GM19328 (cell line): ENCODE measurements around the gene LRRC75A.
A peak's percentile ranks its signal among the peaks of the same experiment; 100 is the strongest.
"Not testable (repeated sequence)": the region's sequence is repeated elsewhere in the genome, so short reads cannot be mapped to it uniquely, and the experiment has no call there.

Experiments
- ATAC-seq: cut with Tn5 transposase; IDR thresholded peaks from one replicate; pipeline ENCODE4 v1.9.1; 2021; ENCODE audit warnings: mild to moderate bottlenecking, moderate library complexity; ENCODE audit not compliant: unreplicated experiment

The LRRC75A gene

GRCh38 chr17:16407911-16408588 is 83.9 kb downstream of the LRRC75A start:
- ATAC-seq: no peak

GRCh38 chr17:16406742-16407674 is 85.0 kb downstream of the LRRC75A start:
- ATAC-seq: no peak

- ATAC-seq: not testable (repeated sequence)
Observed at GRCh38 chr17:16403847-16404246, 88.1 kb downstream of the LRRC75A start.

- ATAC-seq: peak; percentile 70
Observed at GRCh38 chr17:16398270-16399267, 93.4 kb downstream of the LRRC75A start.

GRCh38 chr17:16396693-16397092 is 95.3 kb downstream of the LRRC75A start:
- not testable (repeated sequence) for ATAC-seq

- not testable (repeated sequence) for ATAC-seq
Observed at GRCh38 chr17:16395887-16396286, 96.1 kb downstream of the LRRC75A start.

GRCh38 chr17:16392491-16392890 is 99.5 kb downstream of the LRRC75A start:
- ATAC-seq: not testable (repeated sequence)
